NT2/D1 (cell line): ENCODE data around the gene TMEM183A.
A peak's percentile ranks its signal among the peaks of the same experiment; 100 is the strongest.

Experiments
- DNase-seq: peaks from one replicate; pipeline ENCODE4 v3.0.0-alpha.2; 2011; ENCODE audit warnings: low read depth, low spot score
- H3K27me3 ChIP-seq: 2 replicates; pipeline ENCODE4 v1.6.0; 2011; ENCODE audit warnings: mild to moderate bottlenecking; ENCODE audit not compliant: insufficient read length, insufficient read depth
- H3K36me3 ChIP-seq: 2 replicates; pipeline ENCODE4 v1.6.1; 2011; ENCODE audit warnings: mild to moderate bottlenecking, low read length, mixed read lengths; ENCODE audit not compliant: insufficient read depth, insufficient read length
- H3K4me1 ChIP-seq: 2 replicates; pipeline ENCODE4 v1.5.1; 2011; ENCODE audit not compliant: insufficient read depth, insufficient read length
- H3K4me3 ChIP-seq: 2 replicates; pipeline ENCODE4 v1.5.1; 2011; ENCODE audit warnings: low read depth; ENCODE audit not compliant: insufficient read length
- H3K9ac ChIP-seq: 2 replicates; pipeline ENCODE4 v1.6.0; 2011; ENCODE audit warnings: low read depth; ENCODE audit not compliant: insufficient read length
- H3K9me3 ChIP-seq: 2 replicates; pipeline ENCODE4 v1.5.1; 2011; ENCODE audit warnings: mild to moderate bottlenecking, low read length; ENCODE audit not compliant: insufficient read depth
- SUZ12 ChIP-seq: IDR thresholded peaks from 2 replicates; pipeline ENCODE4 v1.6.1; 2011; ENCODE audit not compliant: insufficient read length, insufficient read depth; ENCODE audit errors: extremely low read depth
- YY1 ChIP-seq: IDR thresholded peaks from 2 replicates; pipeline ENCODE4 v1.6.1; 2011; ENCODE audit not compliant: insufficient read length, insufficient read depth
- ZNF274 ChIP-seq: IDR thresholded peaks from 2 replicates; pipeline ENCODE4 v1.6.1; 2011; ENCODE audit warnings: mild to moderate bottlenecking, low read depth, low read length

Gene TMEM183A

GRCh38 chr1:203039609-203040512, 32.7 kb downstream of the TMEM183A start:
- peak; percentile 64 for DNase-seq
- H3K36me3 ChIP-seq, result no peaks in the 10 kb centered on the region
- H3K9me3 ChIP-seq, result no peaks in the 10 kb centered on the region
- no peak for TF ChIP-seq YY1
- TF ChIP-seq SUZ12, result no peak
- no peak overlapping the region for H3K4me3 ChIP-seq
- H3K27me3 ChIP-seq, result no peaks in the 10 kb centered on the region
- peaks cover 36% of the 10 kb centered on the region for H3K4me1 ChIP-seq
- no peak overlapping the region for H3K9ac ChIP-seq

GRCh38 chr1:203040513-203041275, 33.5 kb downstream of the TMEM183A start:
- DNase-seq, result no peak
- Histone ChIP-seq H3K4me1 (peaks cover 29% of the 10 kb centered on the region), H3K4me3 (no peak overlapping the region), H3K27me3 (no peaks in the 10 kb centered on the region), H3K9ac (no peak overlapping the region), H3K9me3 (no peaks in the 10 kb centered on the region), H3K36me3 (peaks cover 1% of the 10 kb centered on the region)
- TF ChIP-seq YY1 (no peak), ZNF274 (no peak), SUZ12 (no peak)

- Histone ChIP-seq H3K27me3 (no peaks in the 10 kb centered on the region), H3K4me1 (peaks cover 21% of the 10 kb centered on the region), H3K36me3 (peaks cover 6% of the 10 kb centered on the region), H3K4me3 (no peak overlapping the region), H3K9me3 (no peaks in the 10 kb centered on the region), H3K9ac (no peak overlapping the region)
- DNase-seq, result no peak
- TF ChIP-seq ZNF274 (no peak), YY1 (no peak)
Measured at GRCh38 chr1:203041351-203041932, 34.3 kb downstream of the TMEM183A start.

- H3K4me1 ChIP-seq, result peaks cover 19% of the 10 kb centered on the region
- no peak for DNase-seq
- no peak overlapping the region for H3K9ac ChIP-seq
- H3K4me3 ChIP-seq, result no peak overlapping the region
- TF ChIP-seq YY1 (no peak), ZNF274 (no peak), SUZ12 (no peak)
- no peaks in the 10 kb centered on the region for H3K27me3 ChIP-seq
- H3K9me3 ChIP-seq, result no peaks in the 10 kb centered on the region
- H3K36me3 ChIP-seq, result peaks cover 6% of the 10 kb centered on the region
Measured at GRCh38 chr1:203043830-203044545, 36.8 kb downstream of the TMEM183A start.

DNA sequence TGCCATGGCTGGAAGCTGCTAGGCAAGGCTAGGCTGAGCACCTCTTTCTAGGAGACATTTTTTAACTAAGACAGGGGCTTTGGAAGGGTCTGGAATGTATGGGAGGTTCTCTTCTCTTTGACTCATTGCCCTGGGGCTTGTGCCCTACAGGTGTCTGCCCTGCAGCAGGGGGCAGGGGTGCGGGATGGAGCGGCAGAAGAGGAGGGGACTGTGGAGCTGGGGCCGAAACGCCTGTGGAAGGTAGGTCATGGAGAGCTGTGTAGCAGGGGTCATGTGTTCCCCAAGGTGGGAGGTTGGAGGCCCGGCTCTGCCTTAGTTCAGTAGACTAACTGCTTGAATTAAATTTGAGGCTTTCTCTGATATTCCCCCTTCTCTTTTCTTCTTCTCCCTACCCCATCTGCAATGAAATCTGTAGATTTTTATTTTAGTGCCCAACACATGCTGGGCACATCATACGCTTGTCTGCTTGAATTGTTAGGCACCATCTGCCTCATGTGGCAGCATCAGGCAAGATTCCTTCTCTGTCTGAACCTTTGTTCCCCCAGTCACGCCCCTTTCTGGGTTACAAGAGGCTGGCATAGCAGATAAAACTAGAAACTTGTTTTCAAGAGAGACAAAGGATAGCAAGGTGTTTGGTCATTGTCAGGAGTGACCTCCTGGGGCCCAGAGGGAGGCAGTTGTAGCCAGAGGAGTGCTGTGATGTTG, 37.5 kb downstream of the TMEM183A start:
- Histone ChIP-seq H3K4me1 (peaks cover 17% of the 10 kb centered on the region), H3K36me3 (peaks cover 7% of the 10 kb centered on the region), H3K9ac (no peak overlapping the region), H3K9me3 (no peaks in the 10 kb centered on the region), H3K4me3 (no peak overlapping the region), H3K27me3 (no peaks in the 10 kb centered on the region)
- DNase-seq, result no peak
- TF ChIP-seq ZNF274, result no peak
- TF ChIP-seq YY1, result no peak
- no peak for TF ChIP-seq SUZ12

- Histone ChIP-seq H3K4me3 (no peak overlapping the region), H3K9me3 (no peaks in the 10 kb centered on the region), H3K9ac (no peak overlapping the region), H3K27me3 (no peaks in the 10 kb centered on the region), H3K4me1 (peaks cover 14% of the 10 kb centered on the region), H3K36me3 (peaks cover 10% of the 10 kb centered on the region)
- DNase-seq, result no peak
- TF ChIP-seq ZNF274, result no peak
- no peak for TF ChIP-seq YY1
- no peak for TF ChIP-seq SUZ12
Measured at GRCh38 chr1:203045336-203045735, 38.2 kb downstream of the TMEM183A start.
